Right lung (tissue), 10 donors: ENCODE measurements around the gene PCDHB6. TPM values are rescaled to one million over a fixed set of nuclear protein-coding genes. Genes with fewer than 3 reads are reported as not detected.
"Not testable (repeated sequence)": the region's sequence is repeated elsewhere in the genome, so short reads cannot be mapped to it uniquely, and the experiment has no call there.

Source experiments
- DNase-seq, 2 donors: peaks; one replicate each; pipeline ENCODE4 v3.0.0-alpha.2; 2013
- long read RNA-seq, 8 donors: transcript quantifications; one replicate each; lab custom pipeline, GENCODE V29; 2026
- polyA plus RNA-seq, 5 donors: library from polyadenylated mRNA; unstranded; fragments of 120-200 nt; gene quantifications; one replicate each; pipeline versions ENCODE4 v1.2.1 to v1.2.3, GENCODE V29; 2013; ENCODE audit warnings: inconsistent platforms in 1 of 5, low replicate concordance in 1 of 5; ENCODE audit not compliant: insufficient read length in 5 of 5, insufficient read depth in 1 of 5

Gene PCDHB6
- polyA plus RNA-seq: 1 to 10 TPM; 2.5 to 3.7 (median 3.0) TPM
- long read RNA-seq, donor 1, partial matches to known transcripts: 0 of 3 reads
- long read RNA-seq, donor 1, other reads (novel, unspliced or antisense): 0 of 3 reads
- long read RNA-seq, donor 2: 0 reads
- long read RNA-seq, donor 3, partial matches to known transcripts: 0 of 1 reads
- long read RNA-seq, donor 3, other reads (novel, unspliced or antisense): 0 of 1 reads
- long read RNA-seq, donor 4, partial matches to known transcripts: 0 of 2 reads
- long read RNA-seq, donor 4, other reads (novel, unspliced or antisense): 0 of 2 reads
- long read RNA-seq, donor 5, partial matches to known transcripts: 0 of 3 reads
- long read RNA-seq, donor 5, other reads (novel, unspliced or antisense): 0 of 3 reads
- long read RNA-seq, donor 6, partial matches to known transcripts: 0 of 3 reads
- long read RNA-seq, donor 6, other reads (novel, unspliced or antisense): 0 of 3 reads
- long read RNA-seq, donor 7, partial matches to known transcripts: 0 of 1 reads
- long read RNA-seq, donor 7, other reads (novel, unspliced or antisense): 0 of 1 reads
- long read RNA-seq, donor 8, partial matches to known transcripts: 0 of 1 reads
- long read RNA-seq, donor 8, other reads (novel, unspliced or antisense): 0 of 1 reads

DNA sequence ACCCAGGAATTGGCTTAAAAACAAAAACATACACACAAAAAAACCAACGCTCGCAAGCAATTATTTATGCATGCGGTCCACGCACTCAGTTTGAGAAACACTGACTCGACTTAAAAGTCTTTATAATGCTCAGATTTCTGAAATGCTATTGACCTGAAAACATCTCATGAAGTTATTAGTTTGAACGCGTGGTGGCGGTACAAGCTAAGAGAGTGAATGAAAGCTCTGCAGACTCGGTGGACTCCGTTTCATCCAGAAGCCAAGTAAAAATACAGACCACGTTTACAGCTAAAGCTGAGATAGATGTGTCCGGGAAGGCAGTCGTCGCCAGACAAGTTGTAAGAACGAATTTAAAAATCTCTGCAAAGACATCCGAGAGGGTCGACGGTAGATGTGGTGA, at the start of gene PCDHB6:
Gene PCDHB6, plus strand, starts transcription at position 246 of the 400 bp plus-strand sequence. CDS start 201 bp downstream, outside the sequence.
- DNase-seq: peak in 1 of 2 donors; percentile 6

DNA sequence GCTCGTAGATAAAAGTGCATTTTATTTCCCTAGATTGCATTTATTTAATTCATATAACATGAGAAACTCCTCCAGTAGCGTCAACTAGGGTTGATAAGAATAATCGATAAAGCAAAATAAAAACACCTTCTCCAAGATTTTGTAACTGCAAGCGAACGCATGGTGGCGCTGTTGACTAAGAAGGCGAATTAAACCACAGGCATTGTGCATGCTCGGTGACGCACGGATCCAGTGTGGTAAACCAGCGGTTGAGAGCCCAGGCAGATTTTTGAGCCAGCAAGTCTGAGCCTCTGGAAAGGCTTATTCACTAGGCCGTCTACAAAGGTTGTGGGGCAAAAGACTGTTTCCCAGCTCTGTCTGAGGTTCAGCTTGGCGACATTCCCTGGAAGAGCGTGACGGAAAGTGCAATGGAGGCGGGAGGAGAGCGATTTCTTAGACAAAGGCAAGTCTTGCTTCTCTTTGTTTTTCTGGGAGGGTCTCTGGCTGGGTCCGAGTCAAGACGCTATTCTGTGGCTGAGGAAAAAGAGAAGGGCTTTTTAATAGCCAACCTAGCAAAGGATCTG, 49.5 kb upstream of the PCDHB6 start, which contains the start of gene PCDHB3:
Gene PCDHB3, plus strand, starts transcription at position 231 of the 563 bp plus-strand sequence. Its CDS starts 177 bp downstream, at position 408.
- DNase-seq: no peak

DNA sequence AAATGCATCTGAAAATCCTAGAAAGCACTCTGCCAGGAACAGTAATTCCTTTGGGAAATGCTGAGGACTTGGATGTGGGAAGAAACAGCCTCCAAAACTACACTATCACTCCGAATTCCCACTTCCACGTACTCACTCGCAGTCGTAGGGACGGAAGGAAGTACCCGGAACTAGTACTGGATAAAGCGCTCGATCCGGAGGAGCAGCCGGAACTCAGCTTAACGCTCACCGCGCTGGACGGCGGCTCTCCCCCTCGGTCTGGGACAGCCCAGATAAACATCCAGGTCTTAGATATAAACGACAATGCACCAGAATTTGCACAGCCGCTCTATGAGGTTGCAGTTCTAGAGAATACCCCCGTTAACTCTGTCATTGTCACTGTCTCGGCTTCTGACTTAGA, 48.8 kb upstream of the PCDHB6 start:
- no peak for DNase-seq

DNA sequence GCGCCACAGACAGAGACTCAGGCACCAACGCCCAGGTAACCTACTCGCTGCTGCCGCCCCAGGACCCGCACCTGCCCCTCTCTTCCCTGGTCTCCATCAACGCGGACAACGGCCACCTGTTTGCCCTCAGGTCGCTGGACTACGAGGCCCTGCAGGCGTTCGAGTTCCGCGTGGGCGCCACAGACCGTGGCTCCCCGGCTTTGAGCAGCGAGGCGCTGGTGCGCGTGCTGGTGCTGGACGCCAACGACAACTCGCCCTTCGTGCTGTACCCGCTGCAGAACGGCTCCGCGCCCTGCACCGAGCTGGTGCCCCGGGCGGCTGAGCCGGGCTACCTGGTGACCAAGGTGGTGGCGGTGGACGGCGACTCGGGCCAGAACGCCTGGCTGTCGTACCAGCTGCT, 47.8 kb upstream of the PCDHB6 start:
- DNase-seq: not testable (repeated sequence)

DNA sequence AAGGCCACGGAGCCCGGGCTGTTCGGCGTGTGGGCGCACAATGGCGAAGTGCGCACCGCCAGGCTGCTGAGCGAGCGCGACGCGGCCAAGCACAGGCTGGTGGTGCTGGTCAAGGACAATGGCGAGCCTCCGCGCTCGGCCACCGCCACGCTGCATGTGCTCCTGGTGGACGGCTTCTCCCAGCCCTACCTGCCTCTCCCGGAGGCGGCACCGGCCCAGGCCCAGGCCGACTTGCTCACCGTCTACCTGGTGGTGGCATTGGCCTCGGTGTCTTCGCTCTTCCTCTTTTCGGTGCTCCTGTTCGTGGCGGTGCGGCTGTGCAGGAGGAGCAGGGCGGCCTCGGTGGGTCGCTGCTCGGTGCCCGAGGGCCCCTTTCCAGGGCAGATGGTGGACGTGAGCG, 47.4 kb upstream of the PCDHB6 start:
- not testable (repeated sequence) for DNase-seq

DNA sequence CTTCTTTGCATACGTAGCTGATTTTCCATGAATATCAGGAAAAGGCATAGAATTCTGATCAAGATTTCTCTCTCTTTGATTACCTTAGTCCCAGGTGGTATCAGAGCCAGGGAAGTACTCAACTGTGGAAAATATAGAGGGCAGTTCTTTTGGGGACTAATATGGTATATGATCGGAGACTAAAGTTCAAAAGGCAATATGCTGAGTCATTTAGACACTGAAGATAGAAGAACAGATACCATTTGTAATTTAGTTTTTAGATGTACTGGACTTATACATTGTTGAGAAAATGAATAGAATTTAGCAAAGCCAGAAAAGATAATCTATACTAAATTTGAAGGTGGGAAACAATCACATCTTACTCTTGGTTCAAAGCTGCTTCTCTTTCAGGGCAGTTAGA, 44.5 kb upstream of the PCDHB6 start:
- DNase-seq: no peak

DNA sequence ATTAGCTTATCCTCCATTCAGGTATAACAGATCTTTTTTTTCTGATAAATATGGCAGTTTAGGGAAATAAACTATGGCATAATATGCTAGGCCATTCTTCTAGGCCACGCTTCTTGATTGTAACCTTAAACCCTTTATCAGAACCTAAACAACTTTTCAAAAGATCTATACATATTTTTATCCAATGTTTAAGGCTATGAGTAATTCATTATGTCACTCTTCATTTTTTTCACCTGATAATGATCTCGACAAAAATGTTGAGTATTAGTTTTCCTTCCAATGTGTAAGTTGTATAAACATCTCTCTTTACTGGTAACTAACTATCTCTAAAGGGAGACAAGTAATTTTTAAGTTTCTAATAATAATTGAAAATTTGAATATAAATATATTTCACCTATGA, 30.6 kb upstream of the PCDHB6 start:
- DNase-seq: no peak

DNA sequence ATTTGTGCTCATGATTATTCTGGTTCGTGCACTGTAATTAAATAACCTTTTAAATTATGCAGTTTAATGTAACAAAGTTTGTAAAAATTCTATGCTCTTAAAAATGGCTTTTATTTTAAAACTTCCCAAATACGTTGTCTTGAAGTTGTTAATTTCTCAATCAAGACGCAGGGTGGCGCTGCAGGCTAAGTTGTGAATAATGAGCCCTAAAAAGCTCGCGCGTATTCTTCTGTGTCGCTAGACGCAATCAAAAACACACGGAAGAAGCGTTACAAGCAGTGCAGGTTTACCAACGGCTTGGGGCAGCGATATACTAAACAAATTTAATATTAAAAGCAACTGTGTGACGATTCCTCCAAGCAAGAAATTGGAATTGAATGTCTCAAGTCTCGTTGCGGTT, 28.3 kb upstream of the PCDHB6 start, which contains the start of gene PCDHB4:
Gene PCDHB4, plus strand, starts transcription at position 256 of the 400 bp plus-strand sequence. CDS start 181 bp downstream, outside the sequence.
- DNase-seq: peak; percentile 9 to 21

DNA sequence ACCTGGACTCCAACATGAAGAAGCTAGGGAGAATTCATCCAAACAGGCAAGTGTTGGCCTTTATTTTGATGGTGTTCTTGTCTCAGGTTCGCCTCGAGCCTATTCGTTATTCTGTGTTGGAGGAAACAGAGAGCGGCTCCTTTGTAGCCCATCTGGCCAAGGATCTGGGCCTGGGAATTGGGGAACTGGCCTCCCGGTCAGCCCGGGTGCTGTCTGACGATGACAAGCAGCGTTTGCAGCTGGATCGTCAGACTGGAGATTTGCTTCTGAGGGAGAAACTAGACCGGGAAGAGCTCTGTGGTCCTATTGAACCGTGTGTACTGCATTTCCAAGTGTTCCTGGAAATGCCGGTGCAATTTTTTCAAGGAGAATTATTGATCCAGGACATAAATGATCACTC, 27.9 kb upstream of the PCDHB6 start:
- peak in 1 of 2 donors; percentile 3 for DNase-seq

DNA sequence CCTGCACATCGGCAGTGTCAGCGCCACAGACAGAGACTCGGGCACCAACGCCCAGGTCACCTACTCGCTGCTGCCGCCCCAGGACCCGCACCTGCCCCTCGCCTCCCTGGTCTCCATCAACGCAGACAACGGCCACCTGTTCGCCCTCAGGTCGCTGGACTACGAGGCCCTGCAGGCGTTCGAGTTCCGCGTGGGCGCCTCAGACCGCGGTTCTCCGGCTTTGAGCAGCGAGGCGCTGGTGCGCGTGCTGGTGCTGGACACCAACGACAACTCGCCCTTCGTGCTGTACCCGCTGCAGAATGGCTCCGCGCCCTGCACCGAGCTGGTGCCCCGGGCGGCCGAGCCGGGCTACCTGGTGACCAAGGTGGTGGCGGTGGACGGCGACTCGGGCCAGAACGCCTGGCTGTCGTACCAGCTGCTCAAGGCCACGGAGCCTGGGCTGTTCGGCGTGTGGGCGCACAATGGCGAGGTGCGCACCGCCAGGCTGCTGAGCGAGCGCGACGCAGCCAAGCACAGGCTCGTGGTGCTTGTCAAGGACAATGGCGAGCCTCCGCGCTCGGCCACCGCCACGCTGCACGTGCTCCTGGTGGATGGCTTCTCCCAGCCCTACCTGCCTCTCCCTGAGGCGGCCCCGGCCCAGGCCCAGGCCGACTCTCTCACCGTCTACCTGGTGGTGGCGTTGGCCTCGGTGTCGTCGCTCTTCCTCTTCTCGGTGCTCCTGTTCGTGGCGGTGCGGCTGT, 26.3 kb upstream of the PCDHB6 start:
- not testable (repeated sequence) for DNase-seq

DNA sequence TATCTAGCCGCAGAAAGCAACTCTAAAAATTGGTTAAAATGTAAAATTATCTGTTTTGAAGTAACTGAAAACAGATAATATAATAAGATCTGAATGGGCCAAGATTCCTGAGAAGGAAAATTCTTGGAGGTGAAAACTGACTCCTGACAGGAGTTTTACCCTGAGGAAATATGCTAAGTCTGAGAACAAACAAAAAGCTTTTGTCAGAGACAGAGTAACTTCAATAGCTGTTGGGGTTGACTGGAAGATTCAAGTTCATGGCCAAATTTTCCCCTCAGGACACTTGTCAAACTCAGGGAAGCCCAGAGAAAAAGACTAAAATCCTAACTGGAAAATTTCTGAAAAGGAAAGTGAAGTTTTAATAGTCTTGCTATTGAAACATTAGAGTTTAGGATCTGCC, 22.6 kb upstream of the PCDHB6 start:
- no peak for DNase-seq

DNA sequence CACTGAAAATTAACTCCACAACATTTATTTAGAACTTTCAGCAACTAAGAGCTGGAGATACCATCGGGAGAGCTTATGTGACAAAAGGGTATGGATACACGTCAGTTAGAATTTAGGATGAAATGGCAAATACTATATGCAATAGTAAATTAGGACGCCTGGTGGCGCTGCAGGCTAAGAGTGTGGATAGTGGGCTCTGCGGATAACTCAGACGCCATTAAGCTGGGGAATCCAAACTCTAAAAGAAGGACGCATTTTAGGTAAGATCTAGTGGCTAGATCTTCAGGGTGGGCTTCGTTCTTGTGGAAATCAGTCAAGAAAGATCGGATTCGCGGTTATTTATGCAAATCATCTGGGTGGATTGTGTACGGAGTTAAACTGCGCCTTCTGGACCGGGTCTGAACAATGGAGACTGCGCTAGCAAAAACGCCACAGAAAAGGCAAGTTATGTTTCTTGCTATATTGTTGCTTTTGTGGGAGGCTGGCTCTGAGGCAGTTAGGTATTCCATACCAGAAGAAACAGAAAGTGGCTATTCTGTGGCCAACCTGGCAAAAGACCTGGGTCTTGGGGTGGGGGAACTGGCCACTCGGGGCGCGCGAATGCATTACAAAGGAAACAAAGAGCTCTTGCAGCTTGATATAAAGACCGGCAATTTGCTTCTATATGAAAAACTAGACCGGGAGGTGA, 14.7 kb upstream of the PCDHB6 start, which contains the start of gene PCDHB5:
Gene PCDHB5, plus strand, starts transcription at position 177 of the 688 bp plus-strand sequence. Its CDS starts 229 bp downstream, at position 406.
- DNase-seq: peak; percentile 31 to 40

DNA sequence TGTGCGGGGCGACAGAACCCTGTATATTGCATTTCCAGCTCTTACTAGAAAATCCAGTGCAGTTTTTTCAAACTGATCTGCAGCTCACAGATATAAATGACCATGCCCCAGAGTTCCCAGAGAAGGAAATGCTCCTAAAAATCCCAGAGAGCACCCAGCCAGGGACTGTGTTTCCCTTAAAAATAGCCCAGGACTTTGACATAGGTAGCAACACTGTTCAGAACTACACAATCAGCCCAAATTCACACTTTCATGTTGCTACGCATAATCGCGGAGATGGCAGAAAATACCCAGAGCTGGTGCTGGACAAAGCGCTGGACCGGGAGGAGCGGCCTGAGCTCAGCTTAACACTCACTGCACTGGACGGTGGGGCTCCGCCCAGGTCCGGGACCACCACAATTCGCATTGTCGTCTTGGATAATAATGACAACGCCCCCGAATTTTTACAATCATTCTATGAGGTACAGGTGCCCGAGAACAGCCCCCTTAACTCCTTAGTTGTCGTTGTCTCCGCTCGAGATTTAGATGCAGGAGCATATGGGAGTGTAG, 14.1 kb upstream of the PCDHB6 start:
- DNase-seq: peak in 1 of 2 donors; percentile 4

DNA sequence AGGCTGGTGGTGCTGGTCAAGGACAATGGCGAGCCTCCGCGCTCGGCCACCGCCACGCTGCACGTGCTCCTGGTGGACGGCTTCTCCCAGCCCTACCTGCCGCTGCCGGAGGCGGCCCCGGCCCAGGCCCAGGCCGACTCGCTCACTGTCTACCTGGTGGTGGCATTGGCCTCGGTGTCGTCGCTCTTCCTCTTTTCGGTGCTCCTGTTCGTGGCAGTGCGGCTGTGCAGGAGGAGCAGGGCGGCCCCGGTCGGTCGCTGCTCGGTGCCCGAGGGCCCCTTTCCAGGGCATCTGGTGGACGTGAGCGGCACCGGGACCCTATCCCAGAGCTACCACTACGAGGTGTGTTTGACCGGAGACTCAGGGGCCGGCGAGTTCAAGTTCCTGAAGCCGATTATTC, 12.5 kb upstream of the PCDHB6 start:
- DNase-seq: not testable (repeated sequence)

DNA sequence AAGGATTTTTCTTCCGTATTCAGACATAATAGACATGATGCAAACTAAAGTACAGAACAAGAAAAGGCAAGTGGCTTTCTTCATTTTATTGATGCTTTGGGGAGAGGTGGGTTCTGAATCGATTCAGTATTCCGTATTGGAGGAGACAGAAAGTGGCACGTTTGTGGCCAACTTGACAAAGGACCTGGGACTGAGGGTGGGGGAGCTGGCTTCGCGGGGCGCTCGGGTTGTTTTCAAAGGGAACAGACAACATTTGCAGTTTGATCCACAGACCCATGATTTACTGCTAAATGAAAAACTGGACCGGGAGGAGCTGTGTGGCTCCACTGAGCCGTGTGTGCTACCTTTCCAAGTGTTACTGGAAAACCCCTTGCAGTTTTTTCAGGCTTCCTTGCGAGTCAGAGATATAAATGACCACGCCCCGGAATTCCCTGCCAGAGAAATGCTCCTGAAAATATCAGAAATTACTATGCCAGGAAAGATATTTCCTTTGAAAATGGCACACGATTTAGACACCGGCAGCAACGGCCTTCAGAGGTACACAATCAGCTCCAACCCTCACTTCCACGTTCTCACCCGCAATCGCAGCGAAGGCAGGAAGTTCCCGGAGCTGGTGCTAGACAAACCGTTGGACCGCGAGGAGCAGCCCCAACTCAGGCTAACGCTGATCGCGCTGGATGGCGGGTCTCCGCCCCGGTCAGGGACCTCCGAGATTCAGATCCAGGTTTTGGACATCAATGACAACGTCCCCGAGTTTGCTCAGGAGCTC, 551 bp downstream of the PCDHB6 start:
- no peak for DNase-seq

DNA sequence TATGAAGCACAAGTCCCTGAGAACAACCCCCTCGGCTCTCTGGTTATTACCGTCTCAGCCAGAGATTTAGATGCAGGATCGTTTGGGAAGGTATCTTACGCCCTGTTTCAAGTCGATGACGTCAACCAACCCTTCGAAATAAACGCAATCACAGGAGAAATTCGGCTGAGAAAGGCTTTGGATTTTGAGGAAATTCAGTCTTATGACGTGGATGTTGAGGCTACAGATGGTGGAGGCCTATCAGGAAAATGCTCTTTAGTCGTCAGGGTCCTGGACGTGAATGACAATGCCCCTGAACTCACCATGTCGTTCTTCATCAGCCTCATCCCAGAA, 1.1 kb downstream of the PCDHB6 start:
- DNase-seq: no peak

DNA sequence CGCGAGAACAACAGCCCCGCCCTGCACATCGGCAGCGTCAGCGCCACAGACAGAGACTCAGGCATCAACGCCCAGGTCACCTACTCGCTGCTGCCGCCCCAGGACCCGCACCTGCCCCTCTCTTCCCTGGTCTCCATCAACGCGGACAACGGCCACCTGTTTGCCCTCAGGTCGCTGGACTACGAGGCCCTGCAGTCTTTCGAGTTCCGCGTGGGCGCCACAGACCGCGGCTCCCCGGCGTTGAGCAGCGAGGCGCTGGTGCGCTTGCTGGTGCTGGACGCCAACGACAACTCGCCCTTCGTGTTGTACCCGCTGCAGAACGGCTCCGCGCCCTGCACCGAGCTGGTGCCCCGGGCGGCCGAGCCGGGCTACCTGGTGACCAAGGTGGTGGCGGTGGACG, 1.8 kb downstream of the PCDHB6 start:
- DNase-seq: not testable (repeated sequence)

DNA sequence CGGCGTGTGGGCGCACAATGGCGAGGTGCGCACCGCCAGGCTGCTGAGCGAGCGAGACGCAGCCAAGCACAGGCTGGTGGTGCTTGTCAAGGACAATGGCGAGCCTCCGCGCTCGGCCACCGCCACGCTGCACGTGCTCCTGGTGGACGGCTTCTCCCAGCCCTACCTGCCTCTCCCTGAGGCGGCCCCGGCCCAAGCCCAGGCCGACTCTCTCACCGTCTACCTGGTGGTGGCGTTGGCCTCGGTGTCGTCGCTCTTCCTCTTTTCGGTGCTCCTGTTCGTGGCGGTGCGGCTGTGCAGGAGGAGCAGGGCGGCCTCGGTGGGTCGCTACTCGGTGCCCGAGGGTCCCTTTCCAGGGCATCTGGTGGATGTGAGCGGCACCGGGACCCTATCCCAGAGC, 2.2 kb downstream of the PCDHB6 start:
- not testable (repeated sequence) for DNase-seq

DNA sequence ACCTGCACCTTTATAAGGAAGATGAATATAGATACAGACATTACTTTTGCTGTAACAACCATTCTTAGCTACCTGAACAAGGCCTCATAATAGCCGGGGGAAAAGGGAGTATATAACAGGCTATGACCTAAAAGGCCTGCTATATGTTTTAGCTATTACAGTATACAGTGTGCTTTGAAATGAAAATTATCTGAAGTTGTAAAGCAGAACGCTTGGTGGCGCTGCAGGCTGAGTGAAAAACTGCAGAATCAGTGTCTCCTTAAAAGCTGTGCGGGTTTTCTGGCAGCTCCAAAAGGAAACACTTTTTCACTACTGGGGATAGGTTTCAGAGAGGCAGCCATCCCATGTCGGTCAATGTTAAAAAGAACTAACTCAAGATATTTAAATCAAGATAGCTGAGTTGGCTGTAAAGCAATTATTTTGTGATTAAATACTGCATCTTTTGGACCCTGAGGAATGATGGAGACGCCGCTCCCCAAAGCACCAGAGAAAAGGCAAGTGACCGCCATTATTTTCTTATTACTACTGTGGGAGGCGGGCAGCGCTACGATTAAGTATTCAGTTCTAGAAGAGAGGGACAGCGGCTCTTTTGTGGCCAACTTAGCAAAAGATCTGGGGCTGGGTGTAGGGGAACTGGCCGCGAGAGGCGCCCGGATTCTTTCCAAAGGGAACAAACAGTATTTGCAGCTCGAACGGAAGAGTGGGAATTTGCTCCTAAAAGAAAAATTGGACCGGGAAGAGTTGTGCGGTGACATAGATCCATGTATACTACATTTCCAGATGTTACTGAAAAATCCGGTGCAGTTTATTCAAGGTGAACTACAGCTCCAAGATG, 5.9 kb downstream of the PCDHB6 start:
- DNase-seq: no peak
